HepG2 (cell line): ENCODE measurements around the gene SGF29. TPM values are rescaled to one million over a fixed set of nuclear protein-coding genes. Genes with fewer than 3 reads are reported as not detected.
A peak's percentile ranks its signal among the peaks of the same experiment; 100 is the strongest.

Experiments used
- ASH2L ChIP-seq: fragments of 300-600, 200-600 bp; sonication (generic); IDR thresholded peaks from 2 replicates; pipeline ENCODE4 v1.7.0; 2017; ENCODE audit warnings: low read depth, mild to moderate bottlenecking, moderate library complexity, mixed read lengths, low read length; ENCODE audit not compliant: insufficient read length
- ATF7-NPFF ChIP-seq: sonication (generic); formaldehyde crosslinking; IDR thresholded peaks from 2 replicates; pipeline ENCODE4 v1.8.1; 2023; ENCODE audit warnings: mild to moderate bottlenecking, low read depth, missing genetic modification reagents, moderate library complexity
- CCDC6 ChIP-seq: sonication (generic); formaldehyde crosslinking; IDR thresholded peaks from 2 replicates; pipeline ENCODE4 v1.8.1; 2022; ENCODE audit warnings: mild to moderate bottlenecking, missing genetic modification reagents, moderate library complexity
- FOXA3 ChIP-seq: IDR thresholded peaks from 2 replicates; pipeline ENCODE4 v1.6.1; 2016; ENCODE audit warnings: missing genetic modification reagents, missing compliant biosample characterization
- MLLT10 ChIP-seq: sonication (generic); formaldehyde crosslinking; IDR thresholded peaks from 2 replicates; pipeline ENCODE4 v1.4.0; 2020; ENCODE audit warnings: missing genetic modification reagents
- MXD4 ChIP-seq: IDR thresholded peaks from 2 replicates; pipeline ENCODE4 v1.6.1; 2016; ENCODE audit warnings: mild to moderate bottlenecking, missing biosample characterization, missing genetic modification reagents
- SNRNP70 ChIP-seq: fragments of 200-400 bp; formaldehyde crosslinking; IDR thresholded peaks from 2 replicates; pipeline ENCODE4 v1.6.1; 2017; ENCODE audit warnings: mild to moderate bottlenecking, low read depth, low read length, moderate library complexity
- SRSF1 ChIP-seq: fragments of 200-400 bp; formaldehyde crosslinking; optimal IDR thresholded peaks from 2 replicates; pipeline ENCODE3; 2017; ENCODE audit warnings: mild to moderate bottlenecking, low read depth, low read length, moderate library complexity
- ZBTB38 ChIP-seq: sonication (generic); formaldehyde crosslinking; IDR thresholded peaks from 2 replicates; pipeline ENCODE4 v1.5.1; 2020; ENCODE audit warnings: mild to moderate bottlenecking, missing genetic modification reagents
- ZNF251 ChIP-seq: sonication (generic); formaldehyde crosslinking; IDR thresholded peaks from 2 replicates; pipeline ENCODE4 v1.9.0; 2021; ENCODE audit warnings: mild to moderate bottlenecking, missing genetic modification reagents
- ZNF775 ChIP-seq: sonication (generic); formaldehyde crosslinking; IDR thresholded peaks from 2 replicates; pipeline ENCODE4 v1.4.0; 2020; ENCODE audit warnings: missing genetic modification reagents, mild to moderate bottlenecking, moderate library complexity, borderline replicate concordance
- polyA plus RNA-seq, 8 experiments: library from polyadenylated mRNA; depleted of rRNA in 3 of 8; stranded (reverse) in 7 of 8; unstranded in 1 of 8; fragments of >200 nt; fragmentation: Illumina TruSeq in 4 of 8; extraction: Trizol in 4 of 8; gene quantifications; 2 replicates each; pipeline versions ENCODE4 v1.2.1 to v1.2.3, GENCODE V29; 2011 to 2016; ENCODE audit warnings: low read depth in 4 of 8, missing spikeins in 1 of 8, mixed read lengths in 1 of 8; ENCODE audit not compliant: insufficient read depth in 1 of 8
- total RNA-seq, 5 experiments: library from RNA; depleted of rRNA; stranded (reverse); fragments of >200 nt; fragmentation: Illumina TruSeq; extraction: Trizol; gene quantifications; 2 replicates each; pipeline ENCODE4 v1.2.3, GENCODE V29; 2016; ENCODE audit warnings: low read depth in 1 of 5
- TF ChIP-seq, protein P1 (sequence below): sonication (generic); formaldehyde crosslinking; IDR thresholded peaks from 2 replicates; pipeline ENCODE4 v1.5.0; 2020; ENCODE audit warnings: missing genetic modification reagents
- TF ChIP-seq, protein P2 (sequence below): sonication (generic); formaldehyde crosslinking; IDR thresholded peaks from 2 replicates; pipeline ENCODE4 v1.9.0; 2021; ENCODE audit warnings: mild to moderate bottlenecking, missing genetic modification reagents
- TF ChIP-seq, protein P3 (sequence below): sonication (generic); formaldehyde crosslinking; IDR thresholded peaks from 2 replicates; pipeline ENCODE4 v1.8.1; 2023; ENCODE audit warnings: mild to moderate bottlenecking, inconsistent platforms, moderate library complexity, missing genetic modification reagents, borderline replicate concordance
- TF ChIP-seq, protein P4 (sequence below): sonication (generic); formaldehyde crosslinking; IDR thresholded peaks from 2 replicates; pipeline ENCODE4 v1.4.0; 2020; ENCODE audit warnings: missing genetic modification reagents, borderline replicate concordance

Gene SGF29
- total and polyA plus RNA-seq, 2 of the 13 experiments (the other 11 are each of a cell fraction or from before 2014, with no cell fraction given) = 5.0 to 29.4 TPM

DNA sequence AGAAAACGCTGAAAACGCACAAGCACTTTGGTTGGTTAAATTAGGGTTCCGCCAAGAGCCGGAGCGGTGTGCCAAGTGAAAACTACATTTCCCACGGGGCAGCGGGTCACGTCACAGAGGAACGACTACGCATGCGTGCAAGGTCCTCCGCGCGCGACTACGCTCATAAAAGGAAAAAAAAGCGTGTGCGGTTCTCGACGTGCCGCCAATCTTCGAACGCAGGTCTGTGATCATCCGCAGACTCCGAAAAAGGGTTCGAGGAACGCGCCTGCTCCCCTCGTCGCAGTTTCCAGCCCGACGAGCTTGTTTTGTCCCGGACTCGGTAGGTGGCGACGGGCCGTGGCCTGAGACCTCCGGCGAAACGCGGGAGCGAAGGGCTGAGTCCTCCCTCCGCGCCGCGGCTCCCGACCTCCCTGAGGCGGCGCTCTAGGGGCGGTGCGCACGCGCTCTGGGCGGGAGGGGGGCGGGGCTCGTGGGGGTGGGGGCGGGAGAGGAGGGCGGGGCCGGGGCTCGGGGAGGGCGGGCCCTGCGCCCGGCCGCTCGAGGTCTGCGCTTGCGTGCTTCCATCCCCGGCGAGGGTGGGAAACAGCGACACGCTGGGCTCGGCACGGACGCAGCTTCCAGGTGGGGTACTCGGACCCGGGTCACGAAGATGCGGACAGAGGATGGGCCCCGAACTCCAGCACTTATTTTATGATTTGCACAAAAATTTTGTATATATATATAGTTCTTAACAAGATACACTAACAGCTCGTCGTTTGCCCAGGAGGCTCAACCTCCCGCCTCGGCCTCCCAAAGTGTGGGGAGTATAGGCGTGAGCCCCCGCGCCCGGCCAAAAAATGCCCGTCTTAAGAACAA is at the start of gene SGF29 (continued):
- TF ChIP-seq, protein P1, sequence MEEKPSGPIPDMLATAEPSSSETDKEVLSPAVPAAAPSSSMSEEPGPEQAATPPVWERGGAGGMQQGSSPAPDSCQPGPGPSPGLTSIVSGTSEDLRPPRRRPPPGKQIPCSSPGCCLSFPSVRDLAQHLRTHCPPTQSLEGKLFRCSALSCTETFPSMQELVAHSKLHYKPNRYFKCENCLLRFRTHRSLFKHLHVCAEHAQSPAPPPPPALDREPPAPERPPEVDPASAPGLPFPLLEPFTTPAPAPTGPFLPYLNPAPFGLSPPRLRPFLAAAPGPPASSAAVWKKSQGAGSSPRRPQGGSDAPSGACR (CRISPR knock-in tag) = peak; percentile 52; the same call in 1 of the 2 replicates
- TF ChIP-seq, protein P2, sequence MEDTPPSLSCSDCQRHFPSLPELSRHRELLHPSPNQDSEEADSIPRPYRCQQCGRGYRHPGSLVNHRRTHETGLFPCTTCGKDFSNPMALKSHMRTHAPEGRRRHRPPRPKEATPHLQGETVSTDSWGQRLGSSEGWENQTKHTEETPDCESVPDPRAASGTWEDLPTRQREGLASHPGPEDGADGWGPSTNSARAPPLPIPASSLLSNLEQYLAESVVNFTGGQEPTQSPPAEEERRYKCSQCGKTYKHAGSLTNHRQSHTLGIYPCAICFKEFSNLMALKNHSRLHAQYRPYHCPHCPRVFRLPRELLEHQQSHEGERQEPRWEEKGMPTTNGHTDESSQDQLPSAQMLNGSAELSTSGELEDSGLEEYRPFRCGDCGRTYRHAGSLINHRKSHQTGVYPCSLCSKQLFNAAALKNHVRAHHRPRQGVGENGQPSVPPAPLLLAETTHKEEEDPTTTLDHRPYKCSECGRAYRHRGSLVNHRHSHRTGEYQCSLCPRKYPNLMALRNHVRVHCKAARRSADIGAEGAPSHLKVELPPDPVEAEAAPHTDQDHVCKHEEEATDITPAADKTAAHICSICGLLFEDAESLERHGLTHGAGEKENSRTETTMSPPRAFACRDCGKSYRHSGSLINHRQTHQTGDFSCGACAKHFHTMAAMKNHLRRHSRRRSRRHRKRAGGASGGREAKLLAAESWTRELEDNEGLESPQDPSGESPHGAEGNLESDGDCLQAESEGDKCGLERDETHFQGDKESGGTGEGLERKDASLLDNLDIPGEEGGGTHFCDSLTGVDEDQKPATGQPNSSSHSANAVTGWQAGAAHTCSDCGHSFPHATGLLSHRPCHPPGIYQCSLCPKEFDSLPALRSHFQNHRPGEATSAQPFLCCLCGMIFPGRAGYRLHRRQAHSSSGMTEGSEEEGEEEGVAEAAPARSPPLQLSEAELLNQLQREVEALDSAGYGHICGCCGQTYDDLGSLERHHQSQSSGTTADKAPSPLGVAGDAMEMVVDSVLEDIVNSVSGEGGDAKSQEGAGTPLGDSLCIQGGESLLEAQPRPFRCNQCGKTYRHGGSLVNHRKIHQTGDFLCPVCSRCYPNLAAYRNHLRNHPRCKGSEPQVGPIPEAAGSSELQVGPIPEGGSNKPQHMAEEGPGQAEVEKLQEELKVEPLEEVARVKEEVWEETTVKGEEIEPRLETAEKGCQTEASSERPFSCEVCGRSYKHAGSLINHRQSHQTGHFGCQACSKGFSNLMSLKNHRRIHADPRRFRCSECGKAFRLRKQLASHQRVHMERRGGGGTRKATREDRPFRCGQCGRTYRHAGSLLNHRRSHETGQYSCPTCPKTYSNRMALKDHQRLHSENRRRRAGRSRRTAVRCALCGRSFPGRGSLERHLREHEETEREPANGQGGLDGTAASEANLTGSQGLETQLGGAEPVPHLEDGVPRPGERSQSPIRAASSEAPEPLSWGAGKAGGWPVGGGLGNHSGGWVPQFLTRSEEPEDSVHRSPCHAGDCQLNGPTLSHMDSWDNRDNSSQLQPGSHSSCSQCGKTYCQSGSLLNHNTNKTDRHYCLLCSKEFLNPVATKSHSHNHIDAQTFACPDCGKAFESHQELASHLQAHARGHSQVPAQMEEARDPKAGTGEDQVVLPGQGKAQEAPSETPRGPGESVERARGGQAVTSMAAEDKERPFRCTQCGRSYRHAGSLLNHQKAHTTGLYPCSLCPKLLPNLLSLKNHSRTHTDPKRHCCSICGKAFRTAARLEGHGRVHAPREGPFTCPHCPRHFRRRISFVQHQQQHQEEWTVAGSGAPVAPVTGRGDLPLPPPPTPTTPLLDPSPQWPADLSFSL = no peak
- peak; percentile 97 for TF ChIP-seq ATF7-NPFF (CRISPR knock-in tag)
- TF ChIP-seq, protein P3, sequence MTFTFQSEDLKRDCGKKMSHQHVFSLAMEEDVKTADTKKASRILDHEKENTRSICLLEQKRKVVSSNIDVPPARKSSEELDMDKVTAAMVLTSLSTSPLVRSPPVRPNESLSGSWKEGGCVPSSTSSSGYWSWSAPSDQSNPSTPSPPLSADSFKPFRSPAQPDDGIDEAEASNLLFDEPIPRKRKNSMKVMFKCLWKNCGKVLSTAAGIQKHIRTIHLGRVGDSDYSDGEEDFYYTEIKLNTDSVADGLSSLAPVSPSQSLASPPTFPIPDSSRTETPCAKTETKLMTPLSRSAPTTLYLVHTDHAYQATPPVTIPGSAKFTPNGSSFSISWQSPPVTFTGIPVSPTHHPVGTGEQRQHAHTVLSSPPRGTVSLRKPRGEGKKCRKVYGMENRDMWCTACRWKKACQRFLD = peak; percentile 68; the same call in 1 of the 2 replicates
- peak; percentile 99 for TF ChIP-seq SRSF1
- TF ChIP-seq FOXA3 (CRISPR knock-in tag) = peak; percentile 78
- TF ChIP-seq ZNF251 (CRISPR knock-in tag) = peak; percentile 91
- TF ChIP-seq CCDC6 = peak; percentile 95
- peak; percentile 94 for TF ChIP-seq MXD4 (CRISPR knock-in tag)
- TF ChIP-seq SNRNP70 = no peak
- TF ChIP-seq, protein P4, sequence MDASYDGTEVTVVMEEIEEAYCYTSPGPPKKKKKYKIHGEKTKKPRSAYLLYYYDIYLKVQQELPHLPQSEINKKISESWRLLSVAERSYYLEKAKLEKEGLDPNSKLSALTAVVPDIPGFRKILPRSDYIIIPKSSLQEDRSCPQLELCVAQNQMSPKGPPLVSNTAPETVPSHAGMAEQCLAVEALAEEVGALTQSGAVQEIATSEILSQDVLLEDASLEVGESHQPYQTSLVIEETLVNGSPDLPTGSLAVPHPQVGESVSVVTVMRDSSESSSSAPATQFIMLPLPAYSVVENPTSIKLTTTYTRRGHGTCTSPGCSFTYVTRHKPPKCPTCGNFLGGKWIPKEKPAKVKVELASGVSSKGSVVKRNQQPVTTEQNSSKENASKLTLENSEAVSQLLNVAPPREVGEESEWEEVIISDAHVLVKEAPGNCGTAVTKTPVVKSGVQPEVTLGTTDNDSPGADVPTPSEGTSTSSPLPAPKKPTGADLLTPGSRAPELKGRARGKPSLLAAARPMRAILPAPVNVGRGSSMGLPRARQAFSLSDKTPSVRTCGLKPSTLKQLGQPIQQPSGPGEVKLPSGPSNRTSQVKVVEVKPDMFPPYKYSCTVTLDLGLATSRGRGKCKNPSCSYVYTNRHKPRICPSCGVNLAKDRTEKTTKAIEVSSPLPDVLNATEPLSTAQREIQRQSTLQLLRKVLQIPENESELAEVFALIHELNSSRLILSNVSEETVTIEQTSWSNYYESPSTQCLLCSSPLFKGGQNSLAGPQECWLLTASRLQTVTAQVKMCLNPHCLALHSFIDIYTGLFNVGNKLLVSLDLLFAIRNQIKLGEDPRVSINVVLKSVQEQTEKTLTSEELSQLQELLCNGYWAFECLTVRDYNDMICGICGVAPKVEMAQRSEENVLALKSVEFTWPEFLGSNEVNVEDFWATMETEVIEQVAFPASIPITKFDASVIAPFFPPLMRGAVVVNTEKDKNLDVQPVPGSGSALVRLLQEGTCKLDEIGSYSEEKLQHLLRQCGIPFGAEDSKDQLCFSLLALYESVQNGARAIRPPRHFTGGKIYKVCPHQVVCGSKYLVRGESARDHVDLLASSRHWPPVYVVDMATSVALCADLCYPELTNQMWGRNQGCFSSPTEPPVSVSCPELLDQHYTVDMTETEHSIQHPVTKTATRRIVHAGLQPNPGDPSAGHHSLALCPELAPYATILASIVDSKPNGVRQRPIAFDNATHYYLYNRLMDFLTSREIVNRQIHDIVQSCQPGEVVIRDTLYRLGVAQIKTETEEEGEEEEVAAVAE (CRISPR knock-in tag) = peak; percentile 93; the same call in 1 of the 2 replicates
- no peak for TF ChIP-seq ZNF775
- TF ChIP-seq ASH2L = peak; percentile 86
- TF ChIP-seq MLLT10 (CRISPR knock-in tag) = no peak
- peak; percentile 87 for TF ChIP-seq ZBTB38 (CRISPR knock-in tag)
